ENCODE results near the gene TTC39A.

The TTC39A gene

DNA sequence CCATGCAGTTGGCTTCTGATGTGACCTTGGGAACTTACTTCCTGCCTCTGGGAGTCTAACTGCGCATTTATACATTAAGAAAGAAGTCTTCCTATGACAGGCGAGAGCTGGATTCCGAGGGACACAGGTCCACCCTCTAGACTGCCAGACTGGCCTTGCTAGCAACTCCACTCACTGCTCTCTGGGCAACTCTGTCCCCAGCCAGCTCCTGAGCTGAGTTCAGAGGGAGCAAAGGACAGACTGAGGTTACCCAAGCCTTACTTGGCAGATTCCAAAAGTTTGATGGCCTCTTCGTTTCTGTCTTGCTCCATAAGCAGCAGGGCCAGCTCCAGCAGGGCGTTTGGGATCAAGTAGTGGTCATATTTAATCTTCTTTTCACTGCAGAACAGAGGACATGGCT lies 41.8 kb downstream of the TTC39A start:
- DNase-seq (ENCODE audit: extremely low read depth, low read depth): no peak
- TF ChIP-seq, protein P1, sequence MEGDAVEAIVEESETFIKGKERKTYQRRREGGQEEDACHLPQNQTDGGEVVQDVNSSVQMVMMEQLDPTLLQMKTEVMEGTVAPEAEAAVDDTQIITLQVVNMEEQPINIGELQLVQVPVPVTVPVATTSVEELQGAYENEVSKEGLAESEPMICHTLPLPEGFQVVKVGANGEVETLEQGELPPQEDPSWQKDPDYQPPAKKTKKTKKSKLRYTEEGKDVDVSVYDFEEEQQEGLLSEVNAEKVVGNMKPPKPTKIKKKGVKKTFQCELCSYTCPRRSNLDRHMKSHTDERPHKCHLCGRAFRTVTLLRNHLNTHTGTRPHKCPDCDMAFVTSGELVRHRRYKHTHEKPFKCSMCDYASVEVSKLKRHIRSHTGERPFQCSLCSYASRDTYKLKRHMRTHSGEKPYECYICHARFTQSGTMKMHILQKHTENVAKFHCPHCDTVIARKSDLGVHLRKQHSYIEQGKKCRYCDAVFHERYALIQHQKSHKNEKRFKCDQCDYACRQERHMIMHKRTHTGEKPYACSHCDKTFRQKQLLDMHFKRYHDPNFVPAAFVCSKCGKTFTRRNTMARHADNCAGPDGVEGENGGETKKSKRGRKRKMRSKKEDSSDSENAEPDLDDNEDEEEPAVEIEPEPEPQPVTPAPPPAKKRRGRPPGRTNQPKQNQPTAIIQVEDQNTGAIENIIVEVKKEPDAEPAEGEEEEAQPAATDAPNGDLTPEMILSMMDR (IDR thresholded peaks at IDR 0.05; ENCODE audit: low read depth, low read length): no peak

DNA sequence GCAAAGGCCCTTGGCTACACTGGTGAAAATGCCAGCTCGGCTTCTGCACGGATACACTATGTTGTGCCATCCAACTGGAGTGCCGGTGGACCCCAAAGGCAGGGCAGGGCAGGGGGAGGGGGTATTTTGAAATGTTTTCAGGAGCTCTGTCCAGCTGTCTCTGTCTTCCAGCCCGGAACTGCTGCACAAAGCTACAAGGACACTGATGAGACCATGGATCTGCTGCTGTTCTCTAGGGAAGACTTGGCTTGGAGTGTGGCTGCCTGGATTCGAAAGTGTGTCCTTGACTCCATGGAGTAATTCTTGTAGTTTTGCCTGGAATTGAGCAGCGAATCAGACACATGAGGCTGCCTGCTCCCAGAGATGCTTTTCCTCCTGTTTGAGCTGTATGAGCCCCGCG lies 42.4 kb downstream of the TTC39A start:
- TF ChIP-seq, protein P1 (IDR thresholded peaks at IDR 0.05; ENCODE audit: low read depth, low read length): no peak

DNA sequence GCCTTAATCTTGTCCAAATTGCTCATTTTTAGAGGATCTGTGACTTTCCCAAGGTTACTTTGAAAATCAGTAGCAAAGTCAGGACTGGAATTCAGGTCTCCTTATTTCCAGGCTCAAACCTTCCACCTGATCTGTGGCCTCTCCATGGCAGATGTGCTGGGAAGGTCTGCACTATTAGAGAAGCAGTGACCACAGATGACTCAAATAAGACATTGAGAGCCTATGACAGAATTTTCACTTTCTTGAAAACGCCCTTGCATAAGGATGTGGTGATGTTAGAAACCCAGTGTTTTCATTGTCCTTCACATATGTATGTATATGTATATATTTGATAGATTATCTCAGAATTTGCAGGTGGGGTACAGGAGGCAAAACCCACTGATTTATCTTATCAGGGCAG lies 45.3 kb downstream of the TTC39A start:
- DNase-seq (ENCODE audit: extremely low read depth, low read depth): no peak
- TF ChIP-seq, protein P1 (IDR thresholded peaks at IDR 0.05; ENCODE audit: low read depth, low read length): no peak

More for the DNA sequence above, 42.4 kb downstream of the TTC39A start:
- DNase-seq (ENCODE audit: extremely low read depth, low read depth): no peak

DNA sequence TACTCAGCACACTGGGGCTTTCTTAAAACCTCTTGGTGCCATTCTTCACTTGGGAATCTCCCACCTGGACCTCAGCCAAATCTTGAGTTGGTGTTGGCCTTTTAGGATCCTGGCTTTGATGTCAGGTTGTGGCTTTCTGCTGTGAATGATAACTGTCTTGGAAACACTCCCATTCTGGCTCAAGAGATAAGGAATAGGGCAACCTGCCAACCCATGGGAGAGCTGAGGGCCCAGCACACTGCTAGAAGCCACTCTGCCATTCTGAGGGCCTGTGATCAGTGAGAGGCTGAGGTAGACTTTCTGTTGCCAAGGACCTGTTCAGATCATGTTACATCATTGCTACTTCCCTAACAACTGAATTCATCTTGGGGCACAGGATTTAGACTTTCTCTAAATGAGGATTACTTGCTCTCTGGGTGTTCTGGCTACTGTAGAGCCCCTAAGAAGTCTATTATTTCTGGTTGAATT lies 45.8 kb downstream of the TTC39A start:
- TF ChIP-seq, protein P1 (IDR thresholded peaks at IDR 0.05; ENCODE audit: low read depth, low read length): no peak
- DNase-seq (ENCODE audit: extremely low read depth, low read depth): no peak

DNA sequence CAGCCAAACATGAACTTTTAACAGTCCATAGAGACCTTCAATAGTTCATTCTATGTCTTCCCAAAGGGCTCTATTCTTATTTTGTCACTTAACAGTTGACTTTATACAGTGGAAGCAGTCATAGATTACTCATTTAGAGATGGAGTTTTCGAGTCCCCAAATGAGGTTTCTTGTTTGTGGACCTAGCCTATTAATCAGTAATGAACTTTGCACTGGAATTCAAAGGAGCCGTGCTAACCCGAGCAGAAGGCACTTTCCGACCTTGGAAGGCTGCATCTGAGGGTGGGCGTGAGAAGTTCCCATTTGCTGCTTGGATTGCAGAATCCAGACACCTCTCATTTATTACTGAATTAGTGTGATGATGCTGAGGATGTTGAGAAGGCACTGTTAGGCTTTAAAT lies 46.4 kb downstream of the TTC39A start:
- TF ChIP-seq, protein P1 (IDR thresholded peaks at IDR 0.05; ENCODE audit: low read depth, low read length): no peak
- no peak for DNase-seq (ENCODE audit: extremely low read depth, low read depth)

DNA sequence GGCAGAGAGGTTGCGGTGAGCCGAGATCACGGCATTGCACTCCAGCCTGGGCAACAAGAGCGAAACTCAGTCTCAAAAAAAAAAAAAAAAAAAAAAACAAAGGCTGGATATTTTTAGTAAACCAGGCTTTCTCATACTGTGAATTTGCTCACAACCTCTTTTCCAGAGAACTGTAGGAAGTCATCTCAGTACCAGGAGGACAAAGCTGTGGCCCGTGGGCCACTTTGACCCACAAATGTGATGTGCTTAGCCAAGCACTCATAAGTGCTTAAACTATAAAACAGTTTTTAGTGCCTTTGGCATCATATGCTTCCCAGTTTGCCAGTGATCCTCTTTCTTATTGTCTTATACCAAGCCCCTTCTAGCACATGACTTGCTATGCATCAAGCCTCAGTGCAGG lies 47.8 kb downstream of the TTC39A start:
- DNase-seq (ENCODE audit: extremely low read depth, low read depth): no peak
- TF ChIP-seq, protein P1 (IDR thresholded peaks at IDR 0.05; ENCODE audit: low read depth, low read length): no peak

DNA sequence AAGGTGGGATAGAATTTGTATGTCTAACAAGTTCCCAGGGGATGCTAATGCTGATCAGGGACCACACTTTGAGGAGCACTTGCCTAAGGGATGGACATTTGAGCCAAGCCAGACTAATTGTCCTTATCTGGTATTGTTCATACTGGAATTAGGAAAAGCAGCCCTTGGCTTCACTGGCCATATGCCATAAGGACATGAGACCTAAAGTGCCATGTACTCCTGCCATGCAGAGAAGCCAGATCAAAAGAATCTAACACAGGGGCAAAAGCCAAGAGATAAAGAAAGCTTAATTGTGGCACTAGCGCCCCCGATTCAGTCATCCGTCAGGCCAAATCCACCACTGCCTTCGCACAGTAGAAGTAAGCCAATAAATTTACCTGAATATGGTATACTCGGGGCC lies 48.6 kb downstream of the TTC39A start:
- no peak for DNase-seq (ENCODE audit: extremely low read depth, low read depth)
- TF ChIP-seq, protein P1 (IDR thresholded peaks at IDR 0.05; ENCODE audit: low read depth, low read length): no peak

Measured in AG09319 (cell line).